GM23338 (cell line): Measurements from ENCODE around the gene GPN2.

ENCODE experiments used
- CREB1 ChIP-seq: fragments of 250-450 bp; sonication (Bioruptor Pico); IDR thresholded peaks from 2 replicates; pipeline ENCODE4 v1.5.0; 2020; ENCODE audit warnings: low read depth, mild to moderate bottlenecking, moderate library complexity
- CTCF ChIP-seq, 2 experiments: fragments of 200-600 bp in 1 of 2; sonication (generic) in 1 of 2; conservative IDR thresholded peaks; 2 replicates each; pipeline versions ENCODE4 v1.5.1 to v1.6.1; 2016 to 2017; ENCODE audit warnings: antibody characterized with exemption in 2 of 2, low read depth in 2 of 2, mild to moderate bottlenecking in 2 of 2, moderate library complexity in 1 of 2
- ETS1 ChIP-seq: IDR thresholded peaks from 2 replicates; pipeline ENCODE4 v1.6.1; 2016; ENCODE audit warnings: antibody characterized with exemption
- EZH2 ChIP-seq: fragments of 200-600 bp; sonication (generic); IDR thresholded peaks from one replicate; pipeline ENCODE4 v1.8.0; 2017; ENCODE audit warnings: antibody characterized with exemption, mild to moderate bottlenecking, low read depth; ENCODE audit not compliant: unreplicated experiment
- EZH2phosphoT487 ChIP-seq: fragments of 200-600 bp; sonication (generic); IDR thresholded peaks from one replicate; pipeline ENCODE4 v1.8.1; 2018; ENCODE audit warnings: antibody characterized with exemption; ENCODE audit not compliant: unreplicated experiment
- NANOG ChIP-seq: IDR thresholded peaks from 2 replicates; pipeline ENCODE4 v1.6.1; 2016; ENCODE audit warnings: antibody characterized with exemption, borderline replicate concordance
- POLR2AphosphoS5 ChIP-seq: IDR thresholded peaks from 2 replicates; pipeline ENCODE4 v1.6.1; 2016; ENCODE audit warnings: antibody characterized with exemption, low read depth
- TF ChIP-seq, protein P1 (sequence below): IDR thresholded peaks from one replicate; pipeline ENCODE4 v1.6.1; 2018; ENCODE audit warnings: antibody characterized with exemption; ENCODE audit not compliant: unreplicated experiment

- TF ChIP-seq CTCF (conservative IDR thresholded peaks at IDR 0.05; ENCODE audit: low read depth in 2 of 2) (no peak), EZH2 (no peak), POLR2AphosphoS5 (no peak), CREB1 (CRISPR knock-in tag) (no peak), EZH2phosphoT487 (no peak), ETS1 (no peak), NANOG (no peak)
- TF ChIP-seq, protein P1, sequence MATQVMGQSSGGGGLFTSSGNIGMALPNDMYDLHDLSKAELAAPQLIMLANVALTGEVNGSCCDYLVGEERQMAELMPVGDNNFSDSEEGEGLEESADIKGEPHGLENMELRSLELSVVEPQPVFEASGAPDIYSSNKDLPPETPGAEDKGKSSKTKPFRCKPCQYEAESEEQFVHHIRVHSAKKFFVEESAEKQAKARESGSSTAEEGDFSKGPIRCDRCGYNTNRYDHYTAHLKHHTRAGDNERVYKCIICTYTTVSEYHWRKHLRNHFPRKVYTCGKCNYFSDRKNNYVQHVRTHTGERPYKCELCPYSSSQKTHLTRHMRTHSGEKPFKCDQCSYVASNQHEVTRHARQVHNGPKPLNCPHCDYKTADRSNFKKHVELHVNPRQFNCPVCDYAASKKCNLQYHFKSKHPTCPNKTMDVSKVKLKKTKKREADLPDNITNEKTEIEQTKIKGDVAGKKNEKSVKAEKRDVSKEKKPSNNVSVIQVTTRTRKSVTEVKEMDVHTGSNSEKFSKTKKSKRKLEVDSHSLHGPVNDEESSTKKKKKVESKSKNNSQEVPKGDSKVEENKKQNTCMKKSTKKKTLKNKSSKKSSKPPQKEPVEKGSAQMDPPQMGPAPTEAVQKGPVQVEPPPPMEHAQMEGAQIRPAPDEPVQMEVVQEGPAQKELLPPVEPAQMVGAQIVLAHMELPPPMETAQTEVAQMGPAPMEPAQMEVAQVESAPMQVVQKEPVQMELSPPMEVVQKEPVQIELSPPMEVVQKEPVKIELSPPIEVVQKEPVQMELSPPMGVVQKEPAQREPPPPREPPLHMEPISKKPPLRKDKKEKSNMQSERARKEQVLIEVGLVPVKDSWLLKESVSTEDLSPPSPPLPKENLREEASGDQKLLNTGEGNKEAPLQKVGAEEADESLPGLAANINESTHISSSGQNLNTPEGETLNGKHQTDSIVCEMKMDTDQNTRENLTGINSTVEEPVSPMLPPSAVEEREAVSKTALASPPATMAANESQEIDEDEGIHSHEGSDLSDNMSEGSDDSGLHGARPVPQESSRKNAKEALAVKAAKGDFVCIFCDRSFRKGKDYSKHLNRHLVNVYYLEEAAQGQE: no peak
These were observed 42.4 kb upstream of the GPN2 start for GRCh38 chr1:26932531-26932930.
